Vagina (tissue), 2 donors: ENCODE results near the gene HAGHL.

Experiments used
- CTCF ChIP-seq, 3 experiments: fragments of 450-650 bp in 2 of 3; fragments of 200-600 bp in 1 of 3; sonication (generic) in 1 of 3; IDR thresholded peaks; one replicate each; pipeline ENCODE4 v1.5.1; 2017 to 2019; ENCODE audit warnings: antibody characterized with exemption in 3 of 3, mild to moderate bottlenecking in 2 of 3, moderate library complexity in 2 of 3
- POLR2A ChIP-seq, 2 donors: fragments of 450-650 bp; IDR thresholded peaks; one replicate each; pipeline ENCODE4 v1.6.1; 2017; ENCODE audit warnings: antibody characterized with exemption in 2 of 2, mild to moderate bottlenecking in 2 of 2, moderate library complexity in 2 of 2

- TF ChIP-seq CTCF (IDR thresholded peaks at IDR 0.05): no peak
- no peak for TF ChIP-seq POLR2A (IDR thresholded peaks at IDR 0.05)
These were observed 24.5 kb downstream of the HAGHL start for GRCh38 chr16:751152-752006.
